ENCODE results near the gene PLEKHA7.

PLEKHA7 gene

DNA sequence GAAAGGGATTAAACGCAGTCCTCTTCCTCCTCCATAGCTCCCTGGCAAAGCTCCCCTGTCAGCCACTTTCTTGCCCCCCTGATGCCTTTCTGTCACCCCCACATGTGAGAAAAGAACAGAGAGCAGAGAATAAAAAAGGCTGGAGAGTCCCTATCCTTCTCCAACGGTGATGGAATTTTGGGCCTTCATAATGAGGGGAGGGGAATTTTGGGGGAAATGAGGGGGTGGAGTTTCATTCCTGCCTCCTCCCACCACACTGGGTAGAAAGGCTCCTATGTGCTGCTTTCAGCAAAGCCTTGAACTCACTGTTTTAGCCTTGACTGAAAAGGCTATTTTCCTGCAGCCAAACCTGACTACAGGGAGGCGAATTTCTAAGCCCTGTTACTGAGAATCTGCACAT, 216.4 kb downstream of the PLEKHA7 start:
- Histone ChIP-seq H3K9me3 (ENCODE audit: low read length) (no peaks in the 10 kb centered on the region), H3K4me3 (ENCODE audit: low read length) (no peak overlapping the region), H2AFZ (ENCODE audit: low read depth, low read length) (no peak overlapping the region), H3K27me3 (ENCODE audit: insufficient read depth, low read length) (no peaks in the 10 kb centered on the region), H3K4me1 (ENCODE audit: insufficient read depth, low read length) (no peaks in the 10 kb centered on the region), H3K36me3 (ENCODE audit: insufficient read depth, low read length) (peaks cover 39% of the 10 kb centered on the region)

DNA sequence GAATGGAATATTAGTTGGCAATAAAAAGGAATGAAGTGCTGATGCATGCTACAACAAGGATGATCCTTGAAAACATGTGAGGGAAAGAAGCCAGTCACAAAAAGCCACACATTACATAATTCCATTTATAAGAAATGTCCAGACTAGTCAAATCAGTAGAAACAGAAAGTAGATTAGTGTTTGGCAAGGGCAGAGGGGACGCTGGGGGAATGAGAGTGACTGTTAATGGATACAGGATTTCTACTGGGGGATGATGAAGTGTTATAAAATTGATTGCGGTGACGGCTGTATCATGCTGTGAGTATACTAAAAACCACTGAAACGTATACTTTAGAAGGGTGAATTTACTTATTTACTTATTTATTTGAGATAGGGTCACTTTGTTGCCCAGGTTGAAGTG, 217.9 kb downstream of the PLEKHA7 start:
- H2AFZ ChIP-seq (ENCODE audit: low read depth, low read length), result no peak overlapping the region
- H3K4me1 ChIP-seq (ENCODE audit: insufficient read depth, low read length), result peaks cover 6% of the 10 kb centered on the region
- H3K36me3 ChIP-seq (ENCODE audit: insufficient read depth, low read length), result peaks cover 36% of the 10 kb centered on the region
- no peaks in the 10 kb centered on the region for H3K27me3 ChIP-seq (ENCODE audit: insufficient read depth, low read length)
- no peak overlapping the region for H3K4me3 ChIP-seq (ENCODE audit: low read length)
- H3K9me3 ChIP-seq (ENCODE audit: low read length), result no peaks in the 10 kb centered on the region

GRCh38 chr11:16795146-16795545, 219.1 kb downstream of the PLEKHA7 start:
- no peaks in the 10 kb centered on the region for H3K9me3 ChIP-seq (ENCODE audit: low read length)
- H2AFZ ChIP-seq (ENCODE audit: low read depth, low read length), result no peak overlapping the region
- H3K4me1 ChIP-seq (ENCODE audit: insufficient read depth, low read length), result peaks cover 7% of the 10 kb centered on the region
- H3K36me3 ChIP-seq (ENCODE audit: insufficient read depth, low read length), result peaks cover 36% of the 10 kb centered on the region
- H3K27me3 ChIP-seq (ENCODE audit: insufficient read depth, low read length), result no peaks in the 10 kb centered on the region
- no peak overlapping the region for H3K4me3 ChIP-seq (ENCODE audit: low read length)

GRCh38 chr11:16794047-16794818, 220.0 kb downstream of the PLEKHA7 start:
- H2AFZ ChIP-seq (ENCODE audit: low read depth, low read length), result no peak overlapping the region
- no peaks in the 10 kb centered on the region for H3K27me3 ChIP-seq (ENCODE audit: insufficient read depth, low read length)
- H3K4me1 ChIP-seq (ENCODE audit: insufficient read depth, low read length), result peaks cover 7% of the 10 kb centered on the region
- no peak overlapping the region for H3K4me3 ChIP-seq (ENCODE audit: low read length)
- H3K36me3 ChIP-seq (ENCODE audit: insufficient read depth, low read length), result peaks cover 38% of the 10 kb centered on the region
- no peaks in the 10 kb centered on the region for H3K9me3 ChIP-seq (ENCODE audit: low read length)

- H3K27me3 ChIP-seq (ENCODE audit: insufficient read depth, low read length), result no peaks in the 10 kb centered on the region
- no peak overlapping the region for H3K4me3 ChIP-seq (ENCODE audit: low read length)
- H2AFZ ChIP-seq (ENCODE audit: low read depth, low read length), result no peak overlapping the region
- H3K9me3 ChIP-seq (ENCODE audit: low read length), result no peaks in the 10 kb centered on the region
- H3K36me3 ChIP-seq (ENCODE audit: insufficient read depth, low read length), result peaks cover 38% of the 10 kb centered on the region
- peaks cover 7% of the 10 kb centered on the region for H3K4me1 ChIP-seq (ENCODE audit: insufficient read depth, low read length)
Measured at GRCh38 chr11:16793511-16793910, 220.7 kb downstream of the PLEKHA7 start.

- H3K27me3 ChIP-seq (ENCODE audit: insufficient read depth, low read length), result no peaks in the 10 kb centered on the region
- H3K9me3 ChIP-seq (ENCODE audit: low read length), result no peaks in the 10 kb centered on the region
- peaks cover 40% of the 10 kb centered on the region for H3K36me3 ChIP-seq (ENCODE audit: insufficient read depth, low read length)
- H3K4me3 ChIP-seq (ENCODE audit: low read length), result no peak overlapping the region
- no peak overlapping the region for H2AFZ ChIP-seq (ENCODE audit: low read depth, low read length)
- peaks cover 7% of the 10 kb centered on the region for H3K4me1 ChIP-seq (ENCODE audit: insufficient read depth, low read length)
Measured at GRCh38 chr11:16793009-16793408, 221.2 kb downstream of the PLEKHA7 start.

DNA sequence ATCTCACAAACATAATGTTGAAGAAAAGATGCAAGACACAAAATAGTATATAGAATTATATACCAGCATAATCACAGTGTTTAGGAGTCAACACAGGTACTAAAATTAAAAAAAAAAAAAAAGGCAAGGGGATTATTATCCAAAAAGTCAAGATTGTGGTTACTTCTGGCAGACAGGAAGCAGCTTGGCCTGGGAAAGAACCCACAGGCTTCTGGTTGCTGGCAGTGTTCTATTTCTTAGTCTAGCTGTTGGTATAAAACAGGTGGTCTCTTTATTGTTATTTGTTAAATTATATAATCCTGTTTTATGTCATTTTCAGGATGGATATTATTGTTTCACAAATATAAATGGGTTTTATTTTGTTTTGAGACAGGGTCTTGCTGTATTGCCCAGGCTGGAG, 221.8 kb downstream of the PLEKHA7 start:
- Histone ChIP-seq H2AFZ (ENCODE audit: low read depth, low read length) (no peak overlapping the region), H3K27me3 (ENCODE audit: insufficient read depth, low read length) (no peaks in the 10 kb centered on the region), H3K4me3 (ENCODE audit: low read length) (no peak overlapping the region), H3K9me3 (ENCODE audit: low read length) (no peaks in the 10 kb centered on the region), H3K36me3 (ENCODE audit: insufficient read depth, low read length) (peaks cover 42% of the 10 kb centered on the region), H3K4me1 (ENCODE audit: insufficient read depth, low read length) (peaks cover 7% of the 10 kb centered on the region)

- Histone ChIP-seq H3K27me3 (ENCODE audit: insufficient read depth, low read length) (no peaks in the 10 kb centered on the region), H2AFZ (ENCODE audit: low read depth, low read length) (no peak overlapping the region), H3K4me3 (ENCODE audit: low read length) (no peak overlapping the region), H3K36me3 (ENCODE audit: insufficient read depth, low read length) (peaks cover 41% of the 10 kb centered on the region), H3K4me1 (ENCODE audit: insufficient read depth, low read length) (peaks cover 7% of the 10 kb centered on the region), H3K9me3 (ENCODE audit: low read length) (no peaks in the 10 kb centered on the region)
Measured at GRCh38 chr11:16791191-16791961, 222.8 kb downstream of the PLEKHA7 start.

GRCh38 chr11:16790486-16791190, 223.6 kb downstream of the PLEKHA7 start:
- H3K4me3 ChIP-seq (ENCODE audit: low read length), result no peak overlapping the region
- no peak overlapping the region for H2AFZ ChIP-seq (ENCODE audit: low read depth, low read length)
- H3K36me3 ChIP-seq (ENCODE audit: insufficient read depth, low read length), result peaks cover 39% of the 10 kb centered on the region
- no peaks in the 10 kb centered on the region for H3K9me3 ChIP-seq (ENCODE audit: low read length)
- peaks cover 7% of the 10 kb centered on the region for H3K4me1 ChIP-seq (ENCODE audit: insufficient read depth, low read length)
- no peaks in the 10 kb centered on the region for H3K27me3 ChIP-seq (ENCODE audit: insufficient read depth, low read length)

GRCh38 chr11:16789560-16790485, 224.4 kb downstream of the PLEKHA7 start:
- H3K4me1 ChIP-seq (ENCODE audit: insufficient read depth, low read length), result peaks cover 13% of the 10 kb centered on the region
- no peak overlapping the region for H3K4me3 ChIP-seq (ENCODE audit: low read length)
- no peaks in the 10 kb centered on the region for H3K9me3 ChIP-seq (ENCODE audit: low read length)
- no peaks in the 10 kb centered on the region for H3K27me3 ChIP-seq (ENCODE audit: insufficient read depth, low read length)
- peaks cover 35% of the 10 kb centered on the region for H3K36me3 ChIP-seq (ENCODE audit: insufficient read depth, low read length)
- no peak overlapping the region for H2AFZ ChIP-seq (ENCODE audit: low read depth, low read length)

GRCh38 chr11:16789063-16789420, 225.2 kb downstream of the PLEKHA7 start:
- Histone ChIP-seq H3K4me3 (ENCODE audit: low read length) (no peak overlapping the region), H3K4me1 (ENCODE audit: insufficient read depth, low read length) (peaks cover 21% of the 10 kb centered on the region), H3K9me3 (ENCODE audit: low read length) (no peaks in the 10 kb centered on the region), H2AFZ (ENCODE audit: low read depth, low read length) (no peak overlapping the region), H3K27me3 (ENCODE audit: insufficient read depth, low read length) (no peaks in the 10 kb centered on the region), H3K36me3 (ENCODE audit: insufficient read depth, low read length) (peaks cover 30% of the 10 kb centered on the region)

- Histone ChIP-seq H3K36me3 (ENCODE audit: insufficient read depth, low read length) (peaks cover 26% of the 10 kb centered on the region), H2AFZ (ENCODE audit: low read depth, low read length) (no peak overlapping the region), H3K9me3 (ENCODE audit: low read length) (no peaks in the 10 kb centered on the region), H3K4me1 (ENCODE audit: insufficient read depth, low read length) (peaks cover 27% of the 10 kb centered on the region), H3K4me3 (ENCODE audit: low read length) (no peak overlapping the region), H3K27me3 (ENCODE audit: insufficient read depth, low read length) (no peaks in the 10 kb centered on the region)
Measured at GRCh38 chr11:16788141-16789062, 225.8 kb downstream of the PLEKHA7 start.
